IMR-90 (cell line): ENCODE data around the gene RAPGEF2. TPM values are rescaled to one million over a fixed set of nuclear protein-coding genes. Genes with fewer than 3 reads are reported as not detected.

Source experiments
- ATAC-seq: fragments of 200-7000 bp; cut with Tn5 transposase; 2 replicates; pipeline ENCODE4 v1.9.1; 2020; ENCODE audit warnings: low read depth, mild to moderate bottlenecking, moderate library complexity
- BruUV-seq: library from RNA; stranded (reverse); fragments of 400-500 nt; replicated peaks from 2 replicates; lab custom pipeline; 2021; lab: Mats Ljungman, UMichigan
- CTCF ChIA-PET: fragments of 300-600 bp; formaldehyde crosslinking; extraction: SDS; loops from one replicate; lab custom pipeline; 2021; ENCODE audit warnings: antibody characterized with exemption; lab: Yijun Ruan, JAX
- POLR2A ChIA-PET: fragments of 300-600 bp; sonication (Branson Sonifier 250); formaldehyde crosslinking; loops from one replicate; lab custom pipeline; 2022; ENCODE audit warnings: antibody characterized with exemption; ENCODE audit not compliant: unreplicated experiment; lab: Charles Lee
- DNase-seq: peaks from one replicate; pipeline ENCODE4 v3.0.0; 2013
- H2AFZ ChIP-seq: replicated peaks from 2 replicates; pipeline ENCODE3; 2013; ENCODE audit warnings: low read length, mild to moderate bottlenecking; ENCODE audit not compliant: poor library complexity
- H2AK5ac ChIP-seq: 2 replicates; pipeline ENCODE4 v1.6.1; 2013; ENCODE audit warnings: low read depth, low read length, inconsistent platforms
- H2AK9ac ChIP-seq: replicated peaks from 2 replicates; pipeline ENCODE3; 2013; ENCODE audit warnings: mild to moderate bottlenecking, low read depth, low read length, moderate library complexity; ENCODE audit not compliant: poor library complexity
- H2BK120ac ChIP-seq: 2 replicates; pipeline ENCODE4 v1.6.1; 2013; ENCODE audit warnings: low read depth, low read length, inconsistent platforms
- H2BK15ac ChIP-seq: 3 replicates; pipeline ENCODE4 v1.6.1; 2013; ENCODE audit warnings: low read depth, low read length, inconsistent platforms
- H2BK20ac ChIP-seq: 2 replicates; pipeline ENCODE4 v1.6.1; 2013; ENCODE audit warnings: low read depth, mild to moderate bottlenecking, inconsistent platforms, low read length, moderate library complexity
- H2BK5ac ChIP-seq: 2 replicates; pipeline ENCODE4 v1.6.1; 2013; ENCODE audit warnings: mild to moderate bottlenecking, low read depth, low read length, inconsistent platforms; ENCODE audit not compliant: poor library complexity, severe bottlenecking
- H3K14ac ChIP-seq: replicated peaks from 2 replicates; pipeline ENCODE4 v1.6.1; 2013; ENCODE audit warnings: low read depth, low read length, inconsistent platforms
- H3K18ac ChIP-seq: 2 replicates; pipeline ENCODE4 v1.6.1; 2013; ENCODE audit warnings: low read depth, low read length, control low read depth
- H3K23ac ChIP-seq: 2 replicates; pipeline ENCODE4 v1.6.1; 2013; ENCODE audit warnings: low read depth, low read length, inconsistent platforms
- H3K27ac ChIP-seq: 2 replicates; pipeline ENCODE4 v1.5.1; 2013; ENCODE audit warnings: mild to moderate bottlenecking, control low read depth, low read length; ENCODE audit not compliant: insufficient read depth
- H3K27me3 ChIP-seq: 2 replicates; pipeline ENCODE4 v1.6.1; 2013; ENCODE audit warnings: low read length; ENCODE audit not compliant: control insufficient read depth, insufficient read depth
- H3K36me3 ChIP-seq: 2 replicates; pipeline ENCODE4 v1.6.1; 2013; ENCODE audit warnings: low read length, mixed read lengths; ENCODE audit not compliant: control insufficient read depth, insufficient read depth
- H3K4ac ChIP-seq: 2 replicates; pipeline ENCODE4 v1.6.1; 2013; ENCODE audit warnings: low read depth, low read length, inconsistent platforms
- H3K4me1 ChIP-seq: 2 replicates; pipeline ENCODE4 v1.6.1; 2013; ENCODE audit warnings: low read length, mixed read lengths; ENCODE audit not compliant: control insufficient read depth, insufficient read depth
- H3K4me2 ChIP-seq: 2 replicates; pipeline ENCODE4 v1.6.1; 2013; ENCODE audit warnings: low read depth, mild to moderate bottlenecking, control low read depth, low read length, moderate library complexity
- H3K4me3 ChIP-seq: 2 replicates; pipeline ENCODE4 v1.5.1; 2013; ENCODE audit warnings: low read depth, mild to moderate bottlenecking, control low read depth, low read length, moderate library complexity; ENCODE audit not compliant: insufficient read depth
- H3K56ac ChIP-seq: 2 replicates; pipeline ENCODE4 v1.6.1; 2013; ENCODE audit warnings: low read length, inconsistent platforms; ENCODE audit not compliant: insufficient read depth; ENCODE audit errors: extremely low read depth
- H3K79me1 ChIP-seq, 2 experiments: 2 replicates each; pipeline ENCODE4 v1.6.1; 2013; ENCODE audit warnings: low read length in 2 of 2, inconsistent platforms in 1 of 2, low read depth in 1 of 2
- H3K9ac ChIP-seq: 2 replicates; pipeline ENCODE4 v1.6.1; 2013; ENCODE audit warnings: low read depth, low read length, control low read depth
- H3K9me1 ChIP-seq: 2 replicates; pipeline ENCODE4 v1.6.1; 2013; ENCODE audit warnings: low read length, inconsistent platforms; ENCODE audit not compliant: insufficient read depth
- H3K9me3 ChIP-seq: 2 replicates; pipeline ENCODE4 v1.6.1; 2013; ENCODE audit warnings: low read length; ENCODE audit not compliant: control insufficient read depth, insufficient read depth
- H4K20me1 ChIP-seq: 2 replicates; pipeline ENCODE4 v1.6.1; 2013; ENCODE audit warnings: low read length, inconsistent platforms; ENCODE audit not compliant: insufficient read depth
- H4K5ac ChIP-seq: 2 replicates; pipeline ENCODE4 v1.6.1; 2013; ENCODE audit warnings: mild to moderate bottlenecking, low read depth, low read length, control low read depth
- H4K8ac ChIP-seq, 2 experiments: 2 replicates each; pipeline ENCODE4 v1.6.1; 2013; ENCODE audit warnings: low read depth in 2 of 2, low read length in 2 of 2, control low read depth in 1 of 2, inconsistent platforms in 1 of 2
- H4K91ac ChIP-seq: 2 replicates; pipeline ENCODE4 v1.6.1; 2013; ENCODE audit warnings: low read depth, low read length, inconsistent platforms; ENCODE audit not compliant: insufficient read depth
- BHLHE40 ChIP-seq: fragments of 150-350 bp; IDR thresholded peaks from 2 replicates; pipeline ENCODE4 v1.6.1; 2016; ENCODE audit warnings: mild to moderate bottlenecking, low read depth, low read length
- CEBPB ChIP-seq: IDR thresholded peaks from 2 replicates; pipeline ENCODE4 v1.6.1; 2012; ENCODE audit warnings: low read depth, low read length, improper control_type of control experiment
- FOS ChIP-seq: fragments of 150-350 bp; IDR thresholded peaks from 2 replicates; pipeline ENCODE4 v1.6.1; 2016; ENCODE audit warnings: low read depth, low read length
- MAFK ChIP-seq: IDR thresholded peaks from 2 replicates; pipeline ENCODE4 v1.6.1; 2012; ENCODE audit warnings: low read depth, low read length, improper control_type of control experiment
- MAZ ChIP-seq: IDR thresholded peaks from 2 replicates; pipeline ENCODE4 v1.6.1; 2012; ENCODE audit warnings: low read depth, mild to moderate bottlenecking, low read length, improper control_type of control experiment, moderate library complexity, borderline replicate concordance
- MXI1 ChIP-seq: IDR thresholded peaks from 2 replicates; pipeline ENCODE4 v1.6.1; 2012; ENCODE audit warnings: low read depth, mild to moderate bottlenecking, low read length, moderate library complexity, borderline replicate concordance
- NFE2L2 ChIP-seq: fragments of 150-350 bp; IDR thresholded peaks from 2 replicates; pipeline ENCODE4 v1.6.1; 2016; ENCODE audit warnings: low read depth, mild to moderate bottlenecking, low read length
- POLR2A ChIP-seq: IDR thresholded peaks from 2 replicates; pipeline ENCODE4 v1.6.1; 2012; ENCODE audit warnings: mild to moderate bottlenecking, low read depth, low read length
- RAD21 ChIP-seq: IDR thresholded peaks from 2 replicates; pipeline ENCODE4 v1.6.1; 2012; ENCODE audit warnings: low read length, improper control_type of control experiment
- RCOR1 ChIP-seq: IDR thresholded peaks from 2 replicates; pipeline ENCODE4 v1.6.1; 2012; ENCODE audit warnings: mild to moderate bottlenecking, low read length, improper control_type of control experiment; ENCODE audit not compliant: insufficient replicate concordance
- WGBS, 2 experiments: methylation state at CpG; one replicate each; pipeline versions ENCODE4 v1.1.5 to v1.1.7; 2013; ENCODE audit warnings: missing lambda C conversion rate in 2 of 2; ENCODE audit not compliant: insufficient read length in 1 of 2; ENCODE audit errors: extremely low coverage in 2 of 2; 5-methylcytosine and 5-hydroxymethylcytosine counted together
- dilution Hi-C: fragments of 300-500 bp; cut with HindIII; formaldehyde crosslinking; loops from one replicate; pipeline ENCODE4 v1.14.3; 2018; ENCODE audit warnings: low sequenced_read_pairs; ENCODE audit not compliant: unreplicated experiment
- in situ Hi-C: fragments of 300-500 bp; cut with MboI; formaldehyde crosslinking; loops from 3 replicates; pipeline ENCODE4 v1.14.3; 2019; ENCODE audit warnings: low sequenced_read_pairs, inconsistent platforms, mixed read lengths
- intact Hi-C: fragments of 100-400 bp; cut with micrococcal nuclease; formaldehyde crosslinking; loops from 2 replicates; pipeline ENCODE4 v1.10.0; 2022
- polyA plus RNA-seq, 3 experiments: library from polyadenylated mRNA; depleted of rRNA; stranded (reverse); fragments of >200 nt; gene quantifications; 2 replicates each; pipeline ENCODE4 v1.2.3, GENCODE V29; 2012; ENCODE audit warnings: low replicate concordance in 1 of 3
- total RNA-seq: library from RNA; depleted of rRNA; stranded (reverse); fragments of >200 nt; gene quantifications from 2 replicates; pipeline ENCODE4 v1.2.3, GENCODE V29; 2012
- TF ChIP-seq, protein P1 (sequence below): fragments of 150-350 bp; IDR thresholded peaks from 2 replicates; pipeline ENCODE4 v1.6.1; 2016; ENCODE audit warnings: low read depth, mild to moderate bottlenecking, low read length, moderate library complexity, borderline replicate concordance
- TF ChIP-seq, protein P2 (sequence below): fragments of 150-350 bp; IDR thresholded peaks from 2 replicates; pipeline ENCODE4 v1.6.1; 2017; ENCODE audit warnings: mild to moderate bottlenecking, antibody characterized with exemption, low read length, low read depth
- TF ChIP-seq, protein P3 (sequence below): conservative IDR thresholded peaks from 2 replicates; pipeline ENCODE4 v1.5.1; 2012; ENCODE audit warnings: mild to moderate bottlenecking, low read depth, low read length, improper control_type of control experiment

Gene RAPGEF2
- total and polyA plus RNA-seq, 2 of the 4 experiments (the other 2 are of a cell fraction) = 27.6 to 109 TPM

DNA sequence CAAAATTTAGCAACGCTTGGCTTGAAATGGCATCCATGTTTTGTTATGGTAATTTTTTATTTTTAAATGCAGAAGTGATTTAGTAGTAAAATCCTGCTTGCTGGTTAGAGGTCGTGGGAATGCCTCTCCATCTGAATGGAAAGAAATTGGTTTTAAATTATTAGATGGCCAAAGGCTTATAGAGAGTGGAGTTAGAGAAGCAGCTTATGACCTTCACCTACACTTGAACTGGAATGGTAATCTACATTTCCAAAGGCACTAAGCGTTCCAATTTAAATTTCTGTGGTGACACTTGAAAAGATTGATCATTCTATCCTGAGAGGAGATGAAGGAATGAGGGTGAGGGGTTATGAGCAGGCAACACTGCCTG lies 280.7 kb downstream of the RAPGEF2 start:
- H2AK9ac ChIP-seq = no peak overlapping the region
- no peaks in the 10 kb centered on the region for H4K20me1 ChIP-seq
- H3K4me1 ChIP-seq = no peaks in the 10 kb centered on the region
- no peaks in the 10 kb centered on the region for H3K9me1 ChIP-seq
- H2AK5ac ChIP-seq = no peak overlapping the region
- H2AFZ ChIP-seq = no peak overlapping the region
- no peak overlapping the region for H3K4me3 ChIP-seq
- H2BK15ac ChIP-seq = no peak overlapping the region
- H2BK120ac ChIP-seq = no peak overlapping the region
- no peak overlapping the region for H3K9ac ChIP-seq
- ChIA-PET CTCF (interaction anchor here (0.6 kb wide), 1 partner anchor 16 kb away, joined by 4 read pairs; no protein-coding TSS in a partner anchor), POLR2A (no interaction called here)
- H3K56ac ChIP-seq = no peak overlapping the region
- dilution Hi-C loops = no loop called here
- no peak overlapping the region for H3K4me2 ChIP-seq
- no peak overlapping the region for H3K27ac ChIP-seq
- no peak overlapping the region for H4K8ac ChIP-seq
- no peak overlapping the region for H3K18ac ChIP-seq
- no peaks in the 10 kb centered on the region for H3K79me1 ChIP-seq
- H3K23ac ChIP-seq = no peak overlapping the region
- no peak overlapping the region for H3K14ac ChIP-seq
- no CpG with 5 or more reads among the region's 3 CpGs for WGBS, 2 experiments
- no peak overlapping the region for H2BK20ac ChIP-seq
- no peak for DNase-seq
- no peak for ATAC-seq
- H3K36me3 ChIP-seq = no peaks in the 10 kb centered on the region
- intact Hi-C loops = no loop called here
- in situ Hi-C loops = no loop called here
- no peaks in the 10 kb centered on the region for H3K9me3 ChIP-seq
- H4K5ac ChIP-seq = no peak overlapping the region
- H2BK5ac ChIP-seq = no peak overlapping the region
- BruUV-seq = no TSS peak
- H3K27me3 ChIP-seq = no peaks in the 10 kb centered on the region
- TF ChIP-seq POLR2A = no peak
- TF ChIP-seq NFE2L2 = no peak
- TF ChIP-seq RAD21 = no peak
- no peak for TF ChIP-seq BHLHE40
- TF ChIP-seq, protein P1, sequence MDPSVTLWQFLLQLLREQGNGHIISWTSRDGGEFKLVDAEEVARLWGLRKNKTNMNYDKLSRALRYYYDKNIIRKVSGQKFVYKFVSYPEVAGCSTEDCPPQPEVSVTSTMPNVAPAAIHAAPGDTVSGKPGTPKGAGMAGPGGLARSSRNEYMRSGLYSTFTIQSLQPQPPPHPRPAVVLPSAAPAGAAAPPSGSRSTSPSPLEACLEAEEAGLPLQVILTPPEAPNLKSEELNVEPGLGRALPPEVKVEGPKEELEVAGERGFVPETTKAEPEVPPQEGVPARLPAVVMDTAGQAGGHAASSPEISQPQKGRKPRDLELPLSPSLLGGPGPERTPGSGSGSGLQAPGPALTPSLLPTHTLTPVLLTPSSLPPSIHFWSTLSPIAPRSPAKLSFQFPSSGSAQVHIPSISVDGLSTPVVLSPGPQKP = no peak
- TF ChIP-seq MXI1 = no peak
- no peak for TF ChIP-seq MAZ
- TF ChIP-seq, protein P2, sequence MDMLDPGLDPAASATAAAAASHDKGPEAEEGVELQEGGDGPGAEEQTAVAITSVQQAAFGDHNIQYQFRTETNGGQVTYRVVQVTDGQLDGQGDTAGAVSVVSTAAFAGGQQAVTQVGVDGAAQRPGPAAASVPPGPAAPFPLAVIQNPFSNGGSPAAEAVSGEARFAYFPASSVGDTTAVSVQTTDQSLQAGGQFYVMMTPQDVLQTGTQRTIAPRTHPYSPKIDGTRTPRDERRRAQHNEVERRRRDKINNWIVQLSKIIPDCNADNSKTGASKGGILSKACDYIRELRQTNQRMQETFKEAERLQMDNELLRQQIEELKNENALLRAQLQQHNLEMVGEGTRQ = no peak
- no peak for TF ChIP-seq FOS
- no peak for TF ChIP-seq MAFK
- TF ChIP-seq, protein P3, sequence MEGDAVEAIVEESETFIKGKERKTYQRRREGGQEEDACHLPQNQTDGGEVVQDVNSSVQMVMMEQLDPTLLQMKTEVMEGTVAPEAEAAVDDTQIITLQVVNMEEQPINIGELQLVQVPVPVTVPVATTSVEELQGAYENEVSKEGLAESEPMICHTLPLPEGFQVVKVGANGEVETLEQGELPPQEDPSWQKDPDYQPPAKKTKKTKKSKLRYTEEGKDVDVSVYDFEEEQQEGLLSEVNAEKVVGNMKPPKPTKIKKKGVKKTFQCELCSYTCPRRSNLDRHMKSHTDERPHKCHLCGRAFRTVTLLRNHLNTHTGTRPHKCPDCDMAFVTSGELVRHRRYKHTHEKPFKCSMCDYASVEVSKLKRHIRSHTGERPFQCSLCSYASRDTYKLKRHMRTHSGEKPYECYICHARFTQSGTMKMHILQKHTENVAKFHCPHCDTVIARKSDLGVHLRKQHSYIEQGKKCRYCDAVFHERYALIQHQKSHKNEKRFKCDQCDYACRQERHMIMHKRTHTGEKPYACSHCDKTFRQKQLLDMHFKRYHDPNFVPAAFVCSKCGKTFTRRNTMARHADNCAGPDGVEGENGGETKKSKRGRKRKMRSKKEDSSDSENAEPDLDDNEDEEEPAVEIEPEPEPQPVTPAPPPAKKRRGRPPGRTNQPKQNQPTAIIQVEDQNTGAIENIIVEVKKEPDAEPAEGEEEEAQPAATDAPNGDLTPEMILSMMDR = no peak
- no peak for TF ChIP-seq CEBPB
- TF ChIP-seq RCOR1 = no peak
- no peak overlapping the region for H3K4ac ChIP-seq
- no peak overlapping the region for H4K91ac ChIP-seq
